Measurements from ENCODE around the gene CTNNBIP1. TPM values are rescaled to one million over a fixed set of nuclear protein-coding genes. Genes with fewer than 3 reads are reported as not detected.

CTNNBIP1 gene
- total RNA-seq, 1 donor from 2014 or later = 5.6 TPM

- Mint-ChIP-seq H3K27me3 (ENCODE audit: insufficient read depth) (peaks cover 4% of the 10 kb centered on the region), H3K9me3 (no peaks in the 10 kb centered on the region), H3K4me3 (no peak overlapping the region), H3K27ac (no peak overlapping the region), H3K4me1 (ENCODE audit: low read depth) (no peaks in the 10 kb centered on the region), H3K36me3 (ENCODE audit: low read depth) (no peaks in the 10 kb centered on the region)
- intact Hi-C loops (cut with micrococcal nuclease) = no loop called here
- DNase-seq (ENCODE audit: low spot score) = no peak
These were observed 9.7 kb downstream of the CTNNBIP1 start for GRCh38 chr1:9900142-9901043.

GRCh38 chr1:9894115-9894514 lies 16.0 kb downstream of the CTNNBIP1 start:
- H3K9me3 Mint-ChIP-seq = no peaks in the 10 kb centered on the region
- no peaks in the 10 kb centered on the region for H3K36me3 Mint-ChIP-seq (ENCODE audit: low read depth)
- H3K27me3 Mint-ChIP-seq (ENCODE audit: insufficient read depth) = no peaks in the 10 kb centered on the region
- H3K27ac Mint-ChIP-seq = peak overlapping the region; percentile 1
- peaks cover 15% of the 10 kb centered on the region for H3K4me1 Mint-ChIP-seq (ENCODE audit: low read depth)
- no peak for DNase-seq (ENCODE audit: low spot score)
- intact Hi-C loops (cut with micrococcal nuclease) = no loop called here
- no peak overlapping the region for H3K4me3 Mint-ChIP-seq

- Mint-ChIP-seq H3K27me3 (ENCODE audit: insufficient read depth) (no peaks in the 10 kb centered on the region), H3K36me3 (ENCODE audit: low read depth) (no peaks in the 10 kb centered on the region), H3K9me3 (no peaks in the 10 kb centered on the region), H3K27ac (no peak overlapping the region), H3K4me1 (ENCODE audit: low read depth) (peaks cover 15% of the 10 kb centered on the region), H3K4me3 (no peak overlapping the region)
- intact Hi-C loops (cut with micrococcal nuclease) = no loop called here
- no peak for DNase-seq (ENCODE audit: low spot score)
These were observed 17.2 kb downstream of the CTNNBIP1 start for GRCh38 chr1:9892563-9893528.

GRCh38 chr1:9891207-9891606 lies 18.9 kb downstream of the CTNNBIP1 start:
- Mint-ChIP-seq H3K27me3 (ENCODE audit: insufficient read depth) (no peaks in the 10 kb centered on the region), H3K4me3 (no peak overlapping the region), H3K27ac (no peak overlapping the region), H3K4me1 (ENCODE audit: low read depth) (peaks cover 15% of the 10 kb centered on the region), H3K36me3 (ENCODE audit: low read depth) (no peaks in the 10 kb centered on the region), H3K9me3 (no peaks in the 10 kb centered on the region)
- intact Hi-C loops (cut with micrococcal nuclease) = no loop called here
- DNase-seq (ENCODE audit: low spot score) = no peak

GRCh38 chr1:9890224-9890731 lies 19.8 kb downstream of the CTNNBIP1 start:
- Mint-ChIP-seq H3K36me3 (ENCODE audit: low read depth) (no peaks in the 10 kb centered on the region), H3K4me3 (no peak overlapping the region), H3K4me1 (ENCODE audit: low read depth) (peaks cover 15% of the 10 kb centered on the region), H3K9me3 (no peaks in the 10 kb centered on the region), H3K27ac (no peak overlapping the region), H3K27me3 (ENCODE audit: insufficient read depth) (no peaks in the 10 kb centered on the region)
- intact Hi-C loops (cut with micrococcal nuclease) = no loop called here
- no peak for DNase-seq (ENCODE audit: low spot score)

GRCh38 chr1:9889411-9889810 lies 20.7 kb downstream of the CTNNBIP1 start:
- no peaks in the 10 kb centered on the region for H3K27me3 Mint-ChIP-seq (ENCODE audit: insufficient read depth)
- no peak overlapping the region for H3K4me3 Mint-ChIP-seq
- no peaks in the 10 kb centered on the region for H3K36me3 Mint-ChIP-seq (ENCODE audit: low read depth)
- H3K4me1 Mint-ChIP-seq (ENCODE audit: low read depth) = peaks cover 15% of the 10 kb centered on the region
- DNase-seq (ENCODE audit: low spot score) = no peak
- H3K27ac Mint-ChIP-seq = no peak overlapping the region
- H3K9me3 Mint-ChIP-seq = no peaks in the 10 kb centered on the region
- intact Hi-C loops (cut with micrococcal nuclease) = no loop called here

GRCh38 chr1:9888886-9889285 lies 21.2 kb downstream of the CTNNBIP1 start:
- DNase-seq (ENCODE audit: low spot score) = no peak
- Mint-ChIP-seq H3K27ac (no peak overlapping the region), H3K4me3 (no peak overlapping the region), H3K36me3 (ENCODE audit: low read depth) (no peaks in the 10 kb centered on the region), H3K4me1 (ENCODE audit: low read depth) (peaks cover 13% of the 10 kb centered on the region), H3K27me3 (ENCODE audit: insufficient read depth) (no peaks in the 10 kb centered on the region), H3K9me3 (no peaks in the 10 kb centered on the region)
- intact Hi-C loops (cut with micrococcal nuclease) = no loop called here

- H3K4me3 Mint-ChIP-seq = no peak overlapping the region
- no peaks in the 10 kb centered on the region for H3K27me3 Mint-ChIP-seq (ENCODE audit: insufficient read depth)
- H3K9me3 Mint-ChIP-seq = no peaks in the 10 kb centered on the region
- intact Hi-C loops (cut with micrococcal nuclease) = no loop called here
- H3K27ac Mint-ChIP-seq = no peak overlapping the region
- H3K4me1 Mint-ChIP-seq (ENCODE audit: low read depth) = peaks cover 8% of the 10 kb centered on the region
- H3K36me3 Mint-ChIP-seq (ENCODE audit: low read depth) = no peaks in the 10 kb centered on the region
- no peak for DNase-seq (ENCODE audit: low spot score)
These were observed 23.0 kb downstream of the CTNNBIP1 start for GRCh38 chr1:9887070-9887469.

- intact Hi-C loops (cut with micrococcal nuclease) = no loop called here
- Mint-ChIP-seq H3K27ac (no peak overlapping the region), H3K9me3 (no peaks in the 10 kb centered on the region), H3K27me3 (ENCODE audit: insufficient read depth) (no peaks in the 10 kb centered on the region), H3K36me3 (ENCODE audit: low read depth) (no peaks in the 10 kb centered on the region), H3K4me3 (no peak overlapping the region), H3K4me1 (ENCODE audit: low read depth) (peaks cover 13% of the 10 kb centered on the region)
- no peak for DNase-seq (ENCODE audit: low spot score)
These were observed 23.9 kb downstream of the CTNNBIP1 start for GRCh38 chr1:9886092-9886742.

- intact Hi-C loops (cut with micrococcal nuclease) = no loop called here
- Mint-ChIP-seq H3K27ac (no peak overlapping the region), H3K27me3 (ENCODE audit: insufficient read depth) (no peaks in the 10 kb centered on the region), H3K4me3 (no peak overlapping the region), H3K36me3 (ENCODE audit: low read depth) (no peaks in the 10 kb centered on the region), H3K4me1 (ENCODE audit: low read depth) (peaks cover 13% of the 10 kb centered on the region), H3K9me3 (no peaks in the 10 kb centered on the region)
- DNase-seq (ENCODE audit: low spot score) = no peak
These were observed 25.3 kb downstream of the CTNNBIP1 start for GRCh38 chr1:9884805-9885204.

GRCh38 chr1:9883585-9884449 lies 26.3 kb downstream of the CTNNBIP1 start:
- DNase-seq (ENCODE audit: low spot score) = no peak
- Mint-ChIP-seq H3K27ac (peak overlapping the region; percentile 16), H3K27me3 (ENCODE audit: insufficient read depth) (no peaks in the 10 kb centered on the region), H3K9me3 (no peaks in the 10 kb centered on the region), H3K4me3 (no peak overlapping the region), H3K36me3 (ENCODE audit: low read depth) (no peaks in the 10 kb centered on the region), H3K4me1 (ENCODE audit: low read depth) (peaks cover 13% of the 10 kb centered on the region)
- intact Hi-C loops (cut with micrococcal nuclease) = no loop called here

GRCh38 chr1:9882945-9883303 lies 27.1 kb downstream of the CTNNBIP1 start:
- no peak for DNase-seq (ENCODE audit: low spot score)
- Mint-ChIP-seq H3K4me1 (ENCODE audit: low read depth) (peaks cover 13% of the 10 kb centered on the region), H3K36me3 (ENCODE audit: low read depth) (no peaks in the 10 kb centered on the region), H3K27ac (no peak overlapping the region), H3K9me3 (no peaks in the 10 kb centered on the region), H3K27me3 (ENCODE audit: insufficient read depth) (no peaks in the 10 kb centered on the region), H3K4me3 (no peak overlapping the region)
- intact Hi-C loops (cut with micrococcal nuclease) = no loop called here
